NCI-H2171 treated with DMSO at 0.1 percent for 48 hours (cell line): ENCODE data around the gene POLR3B.
A peak's percentile ranks its signal among the peaks of the same experiment; 100 is the strongest.
"Not testable (repeated sequence)": the region's sequence is repeated elsewhere in the genome, so short reads cannot be mapped to it uniquely, and the experiment has no call there.

Source experiments
- DNase-seq: peaks from one replicate; lab custom pipeline; 2025; lab: John Stamatoyannopoulos, UW

Gene POLR3B

DNA sequence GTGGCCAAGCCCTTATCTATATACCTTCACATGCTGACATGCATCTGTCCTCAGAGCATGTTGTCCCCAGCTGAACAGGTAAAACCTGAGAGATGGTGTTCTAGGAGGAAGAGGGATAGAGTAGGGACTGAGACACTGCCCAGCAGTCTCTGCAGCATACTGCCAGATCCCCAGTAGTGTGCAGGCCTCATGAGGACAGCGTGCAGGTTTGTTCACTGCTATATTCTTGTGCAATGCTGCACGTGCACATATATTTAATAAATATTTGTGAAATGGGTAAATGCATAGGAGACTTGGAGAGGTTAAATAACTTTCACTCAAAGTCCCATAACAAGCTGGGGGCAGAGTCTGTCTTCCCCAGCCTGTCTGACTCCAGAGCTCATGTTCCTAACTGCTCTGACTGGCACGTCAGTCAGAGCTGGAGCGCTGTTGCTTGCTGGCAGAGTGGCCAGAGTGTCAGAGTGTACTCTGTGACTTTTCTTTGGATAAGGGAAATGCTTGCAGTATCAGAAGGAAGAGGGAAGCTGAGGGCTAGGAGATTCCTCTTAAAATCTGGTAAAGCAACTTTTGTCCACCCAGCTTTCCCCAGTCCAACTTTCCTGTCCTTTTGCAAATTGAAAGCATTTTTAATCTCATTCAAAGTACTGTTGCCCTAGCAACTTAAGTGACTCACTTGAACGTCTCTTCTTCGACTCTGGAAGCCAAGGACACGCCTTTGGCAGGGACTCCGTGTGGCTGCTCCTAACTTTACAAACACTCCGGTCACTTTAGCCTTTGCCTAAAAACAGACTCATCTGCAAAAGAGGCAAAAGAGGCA is 14.9 kb upstream of the POLR3B start:
- DNase-seq, result no peak

DNA sequence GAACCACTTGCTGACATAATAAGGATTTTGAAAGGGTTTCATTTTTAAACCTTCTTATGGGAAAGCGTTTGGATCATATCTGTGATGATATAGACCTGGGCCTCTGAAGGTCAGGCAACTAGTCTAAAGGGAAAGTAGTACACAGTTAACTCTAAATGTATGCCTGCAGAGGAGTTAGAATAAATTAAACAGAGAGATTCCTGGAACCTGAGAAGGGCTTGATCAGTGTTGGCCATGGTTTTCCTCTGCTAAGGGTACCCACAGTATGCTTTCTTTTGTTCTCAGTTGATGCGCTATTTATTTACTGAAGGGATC is 14.4 kb upstream of the POLR3B start:
- no peak for DNase-seq

DNA sequence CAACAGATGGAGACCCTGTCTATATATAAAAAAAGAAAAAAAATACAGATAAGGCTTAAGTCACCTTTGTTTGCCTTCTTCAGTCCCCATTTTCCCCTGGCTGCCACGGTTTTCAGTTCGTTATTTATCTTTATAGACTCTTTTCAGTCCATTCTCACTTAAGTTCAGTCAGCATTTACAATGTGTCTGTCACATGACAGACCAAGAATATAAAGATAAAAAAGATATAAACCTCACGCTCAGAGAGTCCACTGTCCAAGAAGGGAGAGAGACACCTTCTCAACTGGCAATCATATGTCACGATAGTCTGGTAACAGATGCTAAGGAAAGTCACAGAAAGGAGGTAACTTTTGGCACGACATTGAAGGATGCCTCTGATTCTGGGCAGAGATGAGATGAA is 13.4 kb upstream of the POLR3B start:
- no peak for DNase-seq

DNA sequence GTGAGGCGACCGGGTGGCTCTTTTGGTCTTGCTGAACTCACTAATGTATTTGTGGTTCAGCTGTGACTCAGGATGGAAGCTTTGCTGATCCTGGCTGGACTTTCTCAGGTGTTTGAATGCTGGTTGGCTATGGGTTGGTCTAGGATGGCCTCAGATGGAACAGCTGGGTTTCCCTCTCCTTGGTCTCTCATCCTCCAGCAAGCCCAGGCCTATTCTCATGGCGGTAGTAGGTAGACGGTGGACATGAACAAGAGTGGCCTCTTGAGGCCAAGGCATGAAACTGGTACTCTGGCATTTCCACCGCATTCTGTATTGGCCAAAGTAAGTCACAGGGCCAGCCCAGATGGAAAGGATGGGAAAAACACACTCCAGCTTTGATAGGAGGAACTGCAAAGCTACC is 11.8 kb upstream of the POLR3B start:
- no peak for DNase-seq

DNA sequence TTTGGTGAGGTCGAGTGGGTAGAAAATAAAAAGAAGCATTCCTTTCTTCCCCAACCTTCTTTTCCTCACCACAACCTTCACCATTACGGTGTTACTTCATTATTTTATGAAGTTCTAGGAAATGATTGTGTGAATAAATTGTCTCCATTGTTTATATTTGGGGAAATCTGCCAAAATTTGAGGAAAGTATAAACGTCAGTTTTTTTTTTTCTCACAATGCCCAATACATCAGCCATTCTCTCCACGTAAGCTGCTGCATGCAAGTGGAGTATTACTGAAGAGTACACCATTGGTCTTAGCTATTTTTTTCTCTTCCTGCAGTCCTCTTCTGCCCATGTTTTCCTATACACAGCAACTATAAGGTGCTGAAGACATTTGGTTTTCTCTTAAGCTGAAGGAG is 9.1 kb upstream of the POLR3B start:
- DNase-seq, result no peak

DNA sequence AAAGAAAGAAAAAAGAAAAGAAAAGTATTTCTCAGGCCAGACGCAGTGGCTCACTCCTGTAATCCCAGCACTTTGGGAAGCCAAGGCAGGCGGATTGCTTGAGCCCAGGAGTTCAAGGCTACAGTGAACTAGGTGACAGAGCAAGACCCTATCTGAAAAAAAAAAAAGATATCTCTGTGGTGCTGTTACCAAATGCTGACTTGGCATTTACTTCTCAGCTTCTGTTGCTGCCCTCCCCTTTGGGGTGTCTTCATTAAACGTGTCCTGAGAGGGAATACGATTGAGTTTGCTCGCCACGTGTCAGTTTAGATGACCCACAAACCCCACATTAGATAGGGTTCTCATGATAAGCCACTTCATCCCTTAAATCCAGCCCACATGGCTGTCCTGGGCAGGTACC is 4.4 kb upstream of the POLR3B start:
- DNase-seq, result no peak

DNA sequence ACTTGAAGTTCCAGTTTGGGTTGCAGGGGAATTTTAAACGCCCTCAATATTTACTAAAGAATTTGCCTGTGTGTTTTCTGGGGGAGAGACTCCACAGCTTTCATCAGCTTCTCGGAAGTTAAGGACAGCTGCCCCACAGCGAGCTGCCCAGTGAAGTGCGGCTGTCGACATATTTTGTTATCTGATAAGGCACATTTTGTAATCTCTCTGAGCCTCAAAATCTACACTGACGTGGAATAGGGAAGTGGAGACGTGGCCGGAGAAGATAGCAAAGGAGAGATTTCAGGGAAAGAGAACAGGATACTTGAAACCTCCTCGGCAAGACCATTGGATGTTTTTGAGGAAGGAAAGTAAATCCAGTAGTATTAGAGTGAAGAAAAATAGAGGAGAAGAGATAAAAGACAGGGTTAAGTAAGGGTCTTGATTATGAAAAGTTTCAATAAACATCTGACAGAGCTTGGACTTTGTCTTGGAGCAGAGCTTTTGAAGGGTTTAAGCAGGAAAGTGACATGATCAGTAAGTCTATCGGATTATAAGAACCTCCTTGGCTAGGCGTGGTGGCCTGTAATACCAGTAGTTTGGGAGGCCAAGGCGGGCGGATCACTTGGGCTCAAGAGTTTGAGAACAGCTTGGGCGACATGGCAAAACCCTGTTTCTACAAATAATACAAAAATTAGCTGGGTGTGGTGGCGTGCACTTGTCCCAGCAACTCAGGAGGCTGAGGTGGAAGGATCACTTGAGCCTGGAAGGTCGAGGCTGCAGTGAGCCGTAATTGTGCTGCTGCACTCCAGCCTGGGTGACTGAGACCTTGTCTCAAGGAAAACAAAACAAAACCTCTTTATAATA is 1.1 kb downstream of the POLR3B start:
- no peak for DNase-seq

DNA sequence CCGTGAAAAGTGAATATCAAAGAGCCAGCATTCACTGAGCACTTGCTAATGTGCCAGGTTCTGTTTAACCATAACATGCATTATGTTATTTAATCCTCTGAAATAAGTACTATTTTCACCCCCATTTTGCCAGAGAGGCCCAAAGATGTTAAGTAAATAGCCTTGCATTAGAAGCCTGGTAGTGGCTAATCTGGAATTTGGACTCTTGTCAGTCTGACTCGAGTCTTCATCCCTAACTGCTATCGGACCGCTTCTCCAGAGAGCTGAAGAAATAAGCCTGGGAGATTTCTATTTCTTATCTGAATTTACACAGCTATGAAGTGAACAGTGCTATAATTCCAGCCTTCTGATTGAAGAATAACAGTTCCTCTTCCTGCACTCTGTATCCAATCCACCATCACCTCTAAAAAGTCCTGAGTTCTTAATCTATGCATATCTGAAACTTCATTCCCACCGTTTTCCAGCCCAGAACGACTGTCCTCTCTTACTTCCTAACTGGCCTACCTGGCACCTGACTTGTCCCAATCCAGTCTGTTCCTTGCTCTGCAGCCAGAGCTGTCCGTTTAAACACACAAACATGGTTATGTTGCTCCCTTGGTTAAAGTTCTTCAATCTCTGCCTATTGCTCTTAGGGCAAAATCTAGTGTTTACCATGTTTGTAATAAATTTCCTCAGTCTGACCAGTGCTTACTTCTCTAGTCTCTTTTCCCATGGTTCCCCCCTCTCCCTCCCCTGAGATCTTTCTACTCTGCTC is 2.3 kb downstream of the POLR3B start:
- no peak for DNase-seq

DNA sequence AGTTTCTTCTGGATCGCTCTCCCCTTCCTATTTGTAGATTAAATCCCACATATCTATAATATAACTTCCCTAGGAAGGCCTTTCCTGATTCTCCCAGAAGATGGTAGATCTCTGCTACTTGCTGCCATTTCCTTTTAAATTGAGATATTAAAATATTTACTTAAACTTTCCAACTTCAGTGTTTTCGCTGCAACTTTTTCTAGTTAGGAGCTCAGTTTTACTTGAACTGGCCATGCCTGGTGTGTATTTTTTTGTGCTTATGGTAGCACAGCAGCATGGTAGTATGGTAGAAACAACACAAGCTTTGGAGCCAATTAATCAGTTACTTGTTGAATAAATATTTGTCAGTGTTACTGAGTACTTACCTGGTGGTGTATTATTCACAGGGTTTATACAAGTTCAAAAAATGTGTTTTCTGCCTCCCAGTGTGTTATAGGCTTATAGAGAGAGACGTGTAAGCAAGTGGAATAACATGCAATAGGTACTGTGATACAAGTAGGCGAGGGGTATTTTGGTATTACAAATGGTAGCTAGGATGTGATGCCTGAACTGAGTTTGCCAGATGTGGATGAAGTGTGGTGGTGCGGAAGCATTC is 2.9 kb downstream of the POLR3B start:
- no peak for DNase-seq

DNA sequence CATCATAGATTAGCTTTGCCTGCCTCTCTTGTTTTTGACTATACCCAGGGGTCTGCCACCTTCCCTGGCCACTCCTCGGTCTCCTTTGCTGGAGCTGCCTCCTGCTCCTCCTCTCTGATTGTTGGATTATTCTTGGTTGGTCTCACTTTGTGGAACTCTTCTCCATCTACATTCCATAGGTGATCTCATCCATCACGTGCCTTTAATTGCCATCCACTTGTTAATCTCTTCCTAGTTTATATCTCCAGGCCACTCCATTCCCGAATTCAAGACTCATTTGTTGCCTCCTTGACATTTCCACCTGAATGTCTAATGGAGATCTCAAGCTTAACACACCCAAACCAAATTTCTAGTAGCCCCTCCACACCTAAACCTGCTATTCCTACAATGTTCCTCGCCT is 5.4 kb downstream of the POLR3B start:
- DNase-seq, result no peak

DNA sequence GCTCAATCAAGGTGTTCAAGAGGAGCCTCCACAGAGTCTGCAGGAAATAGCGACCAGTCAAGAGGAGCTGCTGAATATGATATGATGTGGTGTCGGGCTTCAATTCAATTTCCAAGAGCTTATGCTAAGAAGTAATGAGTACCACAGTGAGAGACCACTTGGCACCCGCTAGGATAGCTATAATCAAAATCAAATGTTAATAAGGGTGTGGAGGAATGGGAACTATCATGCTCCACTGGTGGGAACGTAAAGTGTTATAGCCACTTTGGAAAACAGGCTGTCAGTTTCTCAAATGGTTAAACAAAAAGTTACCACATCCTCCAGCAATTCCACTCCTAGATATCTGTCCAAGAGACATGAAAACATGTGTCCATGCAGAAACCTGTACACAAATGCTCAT is 6.7 kb downstream of the POLR3B start:
- no peak for DNase-seq

DNA sequence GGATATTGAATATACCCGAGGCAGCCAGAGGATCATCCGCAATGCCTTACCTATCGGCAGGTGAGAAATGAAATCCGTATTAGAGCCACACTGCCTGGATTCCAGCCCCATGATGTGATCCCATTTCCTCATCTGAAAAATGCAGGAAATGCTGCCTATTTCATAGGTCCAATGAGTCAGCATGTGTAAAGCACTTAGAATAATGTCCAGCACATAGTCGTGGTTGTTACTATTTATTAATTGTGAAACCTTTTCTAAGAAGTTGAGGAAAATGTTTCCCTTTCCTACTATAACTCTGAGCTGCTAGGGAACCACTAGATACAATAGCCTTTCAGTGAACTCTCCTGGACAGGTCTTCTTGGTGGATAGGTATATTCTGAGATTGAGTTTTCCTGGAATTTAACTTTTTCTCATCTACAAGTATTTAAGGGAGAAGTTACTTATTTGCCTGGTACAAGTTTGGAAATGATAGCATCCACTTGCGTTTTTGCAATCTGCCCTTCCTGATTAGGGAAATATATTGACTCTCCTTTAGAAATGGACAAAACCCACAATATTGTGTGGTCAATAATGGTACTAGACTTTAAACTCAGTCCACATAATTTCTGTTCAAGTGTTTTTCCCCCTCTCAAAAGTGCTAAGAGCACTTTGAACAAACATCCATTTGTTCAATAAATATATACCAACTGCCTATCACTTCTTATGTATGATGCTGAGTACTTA is 12.2 kb downstream of the POLR3B start:
- no peak for DNase-seq

DNA sequence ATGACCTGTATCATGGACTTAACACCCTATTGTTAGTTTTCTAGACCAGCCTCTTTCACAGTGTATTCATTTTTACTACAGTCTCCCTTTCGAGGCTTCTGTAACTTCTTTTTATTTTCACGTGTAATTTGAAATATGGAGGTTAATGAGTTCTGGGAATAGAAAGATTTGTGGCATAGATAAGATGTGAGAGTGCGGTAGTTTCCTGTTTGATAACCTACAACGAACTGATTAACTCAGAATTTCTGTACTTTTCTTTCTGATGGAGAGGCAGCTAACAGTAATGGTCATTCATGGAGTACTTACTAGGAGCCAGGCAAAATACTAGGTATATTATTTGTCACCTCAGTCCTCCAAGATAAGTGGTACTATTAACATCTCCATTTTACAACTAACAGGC is 21.2 kb downstream of the POLR3B start:
- DNase-seq, result no peak

DNA sequence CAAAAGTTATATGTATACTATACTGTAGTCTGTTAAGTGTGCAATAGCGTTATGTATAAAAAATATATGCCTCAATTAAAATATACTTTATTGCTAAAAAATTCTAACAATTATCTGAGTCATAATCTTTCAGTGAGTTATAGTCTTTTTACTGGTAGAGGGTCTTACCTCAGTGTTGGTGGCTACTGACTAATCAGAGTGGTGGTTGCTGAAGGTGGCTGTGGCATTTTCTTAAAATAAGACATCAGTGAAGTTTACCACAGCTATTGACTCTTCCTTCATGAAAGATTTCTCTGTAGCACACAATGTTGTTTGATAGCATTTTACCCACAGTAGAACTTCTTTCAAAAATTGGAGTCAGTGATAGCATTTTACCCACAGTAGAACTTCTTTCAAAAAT is 23.4 kb downstream of the POLR3B start:
- DNase-seq, result no peak

DNA sequence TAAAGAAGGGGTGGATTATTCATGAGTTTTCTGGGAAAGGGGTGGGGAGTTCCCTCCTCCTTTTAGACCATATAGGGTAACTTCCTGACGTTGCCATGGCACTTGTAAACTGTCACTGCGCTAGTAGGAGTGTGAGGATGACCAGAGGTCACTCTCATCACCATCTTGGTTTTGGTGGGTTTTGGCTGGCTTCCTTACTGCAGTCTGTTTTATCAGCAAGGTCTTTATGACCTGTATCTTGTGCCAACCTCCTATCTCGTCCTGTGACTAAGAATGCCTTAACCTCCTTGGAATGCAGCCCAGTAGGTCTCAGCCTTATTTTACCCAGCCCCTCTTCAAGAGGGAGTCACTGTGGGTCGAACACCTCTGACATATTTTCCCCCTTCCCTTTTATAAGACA is 24.3 kb downstream of the POLR3B start:
- DNase-seq, result not testable (repeated sequence)

DNA sequence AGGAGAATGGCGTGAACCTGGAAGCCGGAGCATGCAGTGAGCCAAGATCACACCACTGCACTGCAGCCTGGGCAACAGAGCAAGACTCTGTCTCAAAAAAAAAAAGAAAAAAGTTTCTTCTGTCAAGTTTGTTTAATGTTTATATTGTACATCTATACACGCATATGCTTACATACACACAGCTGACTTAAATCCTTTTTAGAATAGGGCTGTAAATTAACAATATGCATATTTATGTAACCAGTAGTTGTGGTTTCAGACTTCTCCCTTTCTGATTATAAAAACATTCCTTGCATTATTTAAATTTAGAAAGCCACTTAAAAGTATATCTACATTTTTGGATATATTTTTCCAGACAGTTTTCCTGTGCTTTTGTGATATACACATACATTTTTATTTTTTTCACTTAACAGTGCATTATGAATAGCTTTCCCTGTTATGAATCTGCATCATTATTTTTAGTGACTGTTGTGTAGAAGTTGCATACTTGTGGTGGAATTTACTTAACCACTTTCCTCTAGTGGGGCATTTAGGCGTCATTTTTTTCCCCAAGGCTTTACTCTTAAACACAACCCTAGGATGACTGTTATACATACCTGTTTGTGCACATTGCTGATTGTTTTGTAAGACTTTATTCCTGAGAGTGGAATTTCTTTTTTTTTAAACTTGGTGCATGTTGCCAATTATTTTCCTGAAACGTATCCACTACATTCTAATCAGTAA is 29.4 kb downstream of the POLR3B start:
- DNase-seq, result no peak

DNA sequence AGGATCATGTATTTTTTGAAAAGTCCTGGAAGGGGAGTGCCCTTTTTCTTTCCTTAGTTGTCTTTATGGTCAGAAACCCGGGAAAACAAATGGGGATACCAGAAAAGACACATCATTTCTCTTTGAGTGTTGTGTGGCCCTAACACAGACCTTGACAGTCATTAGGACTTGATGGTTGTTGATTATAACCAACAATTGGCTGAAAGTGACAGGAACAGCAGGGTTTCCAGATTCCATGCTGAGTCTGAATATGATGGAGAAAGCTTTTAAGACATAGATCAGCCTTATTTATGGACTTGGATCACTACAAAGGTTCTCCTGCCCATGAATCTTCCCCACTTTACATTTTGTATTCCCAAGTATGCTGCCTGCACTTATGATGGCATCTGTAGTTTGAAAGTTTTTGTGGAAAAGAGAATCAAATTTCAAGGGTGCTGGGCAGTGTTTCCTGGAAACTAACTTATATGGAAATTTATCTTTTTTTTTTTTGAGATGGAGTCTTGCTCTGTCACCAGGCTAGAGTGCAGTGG is 30.4 kb downstream of the POLR3B start:
- no peak for DNase-seq

DNA sequence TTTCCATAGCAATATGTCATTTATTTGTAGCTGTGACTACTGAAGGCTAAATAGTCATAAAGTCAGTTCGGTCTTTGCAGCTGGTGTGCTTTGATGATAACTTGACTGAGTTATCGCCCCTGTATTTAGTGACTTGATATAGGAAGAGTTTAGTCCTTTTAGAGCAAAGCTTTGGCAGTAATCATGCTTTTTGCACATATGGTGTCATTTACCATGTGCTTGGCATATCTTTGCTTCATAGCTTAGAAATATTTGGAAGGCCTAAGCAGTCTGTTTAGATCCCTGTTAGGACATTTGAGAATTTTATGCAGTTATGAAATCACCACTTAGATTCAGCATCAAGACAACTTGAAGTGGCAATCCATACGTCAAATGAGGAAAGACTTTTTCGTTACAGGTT is 31.6 kb downstream of the POLR3B start:
- no peak for DNase-seq

DNA sequence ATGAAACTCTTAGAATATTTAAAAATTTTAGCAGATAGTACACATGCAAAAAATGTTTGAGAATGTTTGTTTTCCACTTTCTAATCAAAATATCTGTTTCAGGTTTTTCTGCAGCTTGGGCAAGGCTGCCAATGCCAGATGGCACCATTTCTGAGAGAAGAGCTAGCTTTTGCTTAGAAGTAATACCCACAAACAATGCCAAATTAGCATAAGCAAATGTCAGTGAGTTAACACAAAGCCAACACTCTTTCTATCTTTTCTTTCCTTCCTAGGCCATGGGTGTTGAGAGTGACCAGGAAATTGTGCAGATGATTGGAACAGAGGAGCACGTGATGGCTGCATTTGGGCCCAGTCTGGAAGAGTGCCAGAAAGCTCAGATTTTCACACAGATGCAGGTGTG is 35.2 kb downstream of the POLR3B start:
- DNase-seq, result peak; percentile 16

DNA sequence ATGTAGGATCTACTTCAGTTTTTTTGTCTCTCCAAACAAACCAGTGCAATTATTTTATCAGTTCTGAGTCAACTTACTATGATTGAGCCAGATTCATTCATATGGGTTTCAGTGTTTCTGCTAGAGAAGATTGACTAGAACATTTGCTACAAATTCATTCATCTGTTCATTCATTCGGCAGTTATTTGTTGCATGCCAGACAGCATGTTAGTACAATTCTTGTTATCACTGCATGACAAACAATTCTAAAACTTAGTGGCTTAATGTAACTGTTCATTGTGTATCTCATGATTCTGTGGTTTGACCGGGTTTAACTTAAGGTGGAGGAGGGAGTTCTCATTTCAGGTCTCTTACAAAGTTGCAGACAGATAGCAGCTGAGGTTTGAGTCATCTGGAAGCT is 52.3 kb downstream of the POLR3B start:
- DNase-seq, result no peak

DNA sequence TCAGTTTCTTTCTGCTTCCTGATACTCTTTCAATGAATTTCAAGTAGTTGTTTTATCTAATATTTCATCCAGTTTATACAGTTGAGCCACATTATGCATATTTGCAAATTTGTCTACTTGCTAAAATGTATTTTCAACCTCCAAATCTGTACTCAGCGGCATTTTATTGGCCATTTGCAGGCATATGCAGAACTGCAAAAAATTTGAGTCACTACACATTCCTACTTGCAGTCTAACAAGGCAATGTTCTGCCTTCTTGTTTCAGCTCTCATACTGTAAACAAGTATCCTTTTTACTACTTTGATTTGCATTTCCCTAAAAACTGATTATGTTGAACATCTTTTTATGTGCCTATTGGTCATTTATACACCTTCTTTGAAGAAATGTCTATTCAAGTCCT is 55.0 kb downstream of the POLR3B start:
- DNase-seq, result no peak
